Keratinocyte (primary cell): Measurements from ENCODE around the gene SORBS1. TPM values are rescaled to one million over a fixed set of nuclear protein-coding genes. Genes with fewer than 3 reads are reported as not detected.

ENCODE experiments used
- DNase-seq: peaks from one replicate; pipeline ENCODE4 v3.0.0-alpha.2; 2011; ENCODE audit warnings: low read depth, missing footprints, low spot score
- FAIRE-seq: peaks from 2 replicates; lab custom pipeline; 2011; peaks lifted over from hg19 to GRCh38; lab: Jason Lieb, UNC
- H2AFZ ChIP-seq: 2 replicates; pipeline ENCODE4 v1.6.0; 2012; ENCODE audit warnings: low read length, control low read depth, inconsistent platforms; ENCODE audit not compliant: control insufficient read depth
- H3K27ac ChIP-seq: 2 replicates; pipeline ENCODE4 v1.5.1; 2011; ENCODE audit warnings: low read length; ENCODE audit not compliant: control insufficient read depth, insufficient read depth
- H3K27me3 ChIP-seq: 3 replicates; pipeline ENCODE4 v1.6.0; 2011; ENCODE audit warnings: low read length; ENCODE audit not compliant: control insufficient read depth, insufficient read depth; ENCODE audit errors: extremely low read depth
- H3K36me3 ChIP-seq, 2 experiments: 2 replicates in 1 of 2; 3 replicates in 1 of 2; pipeline ENCODE4 v1.5.1; 2011; ENCODE audit warnings: low read length in 2 of 2, mild to moderate bottlenecking in 1 of 2; ENCODE audit not compliant: control insufficient read depth in 2 of 2, insufficient read depth in 2 of 2; ENCODE audit errors: extremely low read depth in 1 of 2
- H3K4me1 ChIP-seq: 3 replicates; pipeline ENCODE4 v1.5.1; 2011; ENCODE audit warnings: low read length; ENCODE audit not compliant: control insufficient read depth, insufficient read depth; ENCODE audit errors: extremely low read depth
- H3K4me2 ChIP-seq: 3 replicates; pipeline ENCODE4 v1.6.0; 2011; ENCODE audit warnings: low read depth, low read length; ENCODE audit not compliant: control insufficient read depth, insufficient read depth; ENCODE audit errors: extremely low read depth
- H3K4me3 ChIP-seq, 3 experiments: fragments of 200-600 bp in 1 of 3; sonication (generic) in 1 of 3; 2 replicates in 2 of 3; 3 replicates in 1 of 3; pipeline ENCODE4 v1.5.1; 2011 to 2016; ENCODE audit warnings: low read length in 3 of 3, mild to moderate bottlenecking in 3 of 3, control low read depth in 2 of 3, inconsistent platforms in 1 of 3, low read depth in 1 of 3, mixed read lengths in 1 of 3, mixed run types in 1 of 3, moderate library complexity in 1 of 3; ENCODE audit not compliant: control insufficient read depth in 2 of 3, insufficient read depth in 2 of 3; ENCODE audit errors: extremely low read depth in 1 of 3
- H3K79me2 ChIP-seq: 2 replicates; pipeline ENCODE4 v1.6.0; 2012; ENCODE audit warnings: low read length; ENCODE audit not compliant: control insufficient read depth, insufficient read depth
- H3K9ac ChIP-seq: 3 replicates; pipeline ENCODE4 v1.6.0; 2011; ENCODE audit warnings: low read length; ENCODE audit not compliant: control insufficient read depth, insufficient read depth; ENCODE audit errors: extremely low read depth
- H3K9me1 ChIP-seq: 3 replicates; pipeline ENCODE4 v1.6.0; 2011; ENCODE audit warnings: low read length; ENCODE audit not compliant: control insufficient read depth, insufficient read depth; ENCODE audit errors: extremely low read depth
- H3K9me3 ChIP-seq: 2 replicates; pipeline ENCODE4 v1.5.1; 2012; ENCODE audit warnings: low read depth, low read length; ENCODE audit not compliant: control insufficient read depth
- H4K20me1 ChIP-seq: 3 replicates; pipeline ENCODE4 v1.6.0; 2011; ENCODE audit warnings: low read length; ENCODE audit not compliant: control insufficient read depth, insufficient read depth; ENCODE audit errors: extremely low read depth
- EZH2 ChIP-seq: IDR thresholded peaks from one replicate; pipeline ENCODE4 v1.6.1; 2012; ENCODE audit warnings: inconsistent platforms, mild to moderate bottlenecking, low read length, moderate library complexity
- dilution Hi-C: fragments of 300-500 bp; cut with MboI; formaldehyde crosslinking; loops from one replicate; pipeline ENCODE4 v1.7.0; 2020; ENCODE audit warnings: low sequenced_read_pairs; ENCODE audit not compliant: extremely low pct_ligation_motif_present
- polyA plus RNA-seq, 5 experiments: library from polyadenylated mRNA; depleted of rRNA in 3 of 5; stranded (reverse) in 3 of 5; stranded (forward) in 1 of 5; unstranded in 1 of 5; fragments of >200 nt; gene quantifications; 1 replicate in 1 of 5; 2 replicates in 3 of 5; 3 replicates in 1 of 5; pipeline versions ENCODE4 v1.2.1 to v1.2.3, GENCODE V29; 2011 to 2012; ENCODE audit warnings: missing spikeins in 2 of 5, low read depth in 1 of 5, low replicate concordance in 1 of 5
- TF ChIP-seq, protein P1 (sequence below), 3 experiments: IDR thresholded peaks in 1 of 3; conservative IDR thresholded peaks in 1 of 3; optimal IDR thresholded peaks in 1 of 3; 2 replicates in 2 of 3; 3 replicates in 1 of 3; pipeline versions ENCODE3 to v1.5.1; 2011; ENCODE audit warnings: low read length in 3 of 3, mild to moderate bottlenecking in 3 of 3, moderate library complexity in 2 of 3, control low read depth in 1 of 3, inconsistent platforms in 1 of 3; ENCODE audit not compliant: insufficient read depth in 2 of 3; ENCODE audit errors: extremely low read depth in 1 of 3

The SORBS1 gene
- polyA plus RNA-seq, 1 donor (not counting 4 experiments of a cell fraction or from before 2014, with no cell fraction given), result 0.42 TPM

DNA sequence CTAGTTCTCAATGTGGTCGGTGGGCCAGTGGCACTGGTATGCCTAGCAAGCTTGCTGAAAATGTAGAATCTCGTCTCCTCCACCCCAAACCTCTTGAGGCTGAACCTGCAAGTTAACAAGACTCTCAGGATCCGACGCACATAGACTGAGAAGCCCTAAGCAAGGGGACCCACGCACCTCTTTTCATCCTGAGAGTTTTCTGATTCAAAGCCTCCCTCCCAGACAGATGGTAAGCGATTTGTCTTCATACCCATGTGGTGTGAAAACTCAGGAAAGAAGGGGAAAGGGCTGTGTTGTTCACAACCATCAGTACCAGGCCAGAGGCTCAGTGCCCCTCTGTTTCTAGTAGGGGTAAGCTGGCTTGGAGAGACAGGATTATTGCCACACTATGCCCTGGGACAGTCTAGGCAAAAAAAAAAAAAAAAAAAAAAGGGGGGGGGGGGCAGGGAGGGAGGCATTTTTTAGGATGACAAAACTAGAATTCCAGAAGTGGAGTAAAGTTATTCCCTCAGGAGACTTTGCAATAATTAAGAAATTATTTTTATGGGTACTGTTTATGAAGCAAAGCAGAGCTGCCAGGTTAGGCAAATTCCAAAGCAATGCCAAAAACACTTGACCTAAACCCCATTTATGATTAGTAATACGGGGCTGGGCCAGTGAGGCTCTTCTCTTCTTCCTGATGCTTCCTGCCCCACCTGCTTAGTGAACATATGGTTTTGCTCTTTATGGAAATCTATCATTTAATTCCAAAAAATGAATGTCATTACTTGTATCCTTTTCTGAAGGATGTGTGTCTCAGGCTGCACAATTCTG lies 152.8 kb downstream of the SORBS1 start:
- no peak overlapping the region for H3K4me3 ChIP-seq
- no peak overlapping the region for H2AFZ ChIP-seq
- FAIRE-seq, result no peak
- no peak overlapping the region for H3K9ac ChIP-seq
- no peak for TF ChIP-seq EZH2
- TF ChIP-seq, protein P1, sequence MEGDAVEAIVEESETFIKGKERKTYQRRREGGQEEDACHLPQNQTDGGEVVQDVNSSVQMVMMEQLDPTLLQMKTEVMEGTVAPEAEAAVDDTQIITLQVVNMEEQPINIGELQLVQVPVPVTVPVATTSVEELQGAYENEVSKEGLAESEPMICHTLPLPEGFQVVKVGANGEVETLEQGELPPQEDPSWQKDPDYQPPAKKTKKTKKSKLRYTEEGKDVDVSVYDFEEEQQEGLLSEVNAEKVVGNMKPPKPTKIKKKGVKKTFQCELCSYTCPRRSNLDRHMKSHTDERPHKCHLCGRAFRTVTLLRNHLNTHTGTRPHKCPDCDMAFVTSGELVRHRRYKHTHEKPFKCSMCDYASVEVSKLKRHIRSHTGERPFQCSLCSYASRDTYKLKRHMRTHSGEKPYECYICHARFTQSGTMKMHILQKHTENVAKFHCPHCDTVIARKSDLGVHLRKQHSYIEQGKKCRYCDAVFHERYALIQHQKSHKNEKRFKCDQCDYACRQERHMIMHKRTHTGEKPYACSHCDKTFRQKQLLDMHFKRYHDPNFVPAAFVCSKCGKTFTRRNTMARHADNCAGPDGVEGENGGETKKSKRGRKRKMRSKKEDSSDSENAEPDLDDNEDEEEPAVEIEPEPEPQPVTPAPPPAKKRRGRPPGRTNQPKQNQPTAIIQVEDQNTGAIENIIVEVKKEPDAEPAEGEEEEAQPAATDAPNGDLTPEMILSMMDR (optimal IDR thresholded peaks at IDR 0.05 in 1 of 3, IDR thresholded peaks at IDR 0.05 in 1 of 3, conservative IDR thresholded peaks at IDR 0.05 in 1 of 3; ENCODE audit: extremely low read depth in 1 of 3, insufficient read depth in 2 of 3, low read length in 3 of 3), result no peak
- H3K4me1 ChIP-seq, result no peaks in the 10 kb centered on the region
- H3K27me3 ChIP-seq, result no peaks in the 10 kb centered on the region
- no peaks in the 10 kb centered on the region for H4K20me1 ChIP-seq
- no peaks in the 10 kb centered on the region for H3K9me3 ChIP-seq
- no peak overlapping the region for H3K27ac ChIP-seq
- no peaks in the 10 kb centered on the region for H3K36me3 ChIP-seq
- no peak for DNase-seq
- no peak overlapping the region for H3K4me2 ChIP-seq
- no peaks in the 10 kb centered on the region for H3K79me2 ChIP-seq
- H3K9me1 ChIP-seq, result no peaks in the 10 kb centered on the region
- dilution Hi-C loops, result no loop called here

GRCh38 chr10:95407546-95407945 lies 153.6 kb downstream of the SORBS1 start:
- no peaks in the 10 kb centered on the region for H3K9me1 ChIP-seq
- no peak for DNase-seq
- H3K79me2 ChIP-seq, result no peaks in the 10 kb centered on the region
- no peaks in the 10 kb centered on the region for H3K4me1 ChIP-seq
- H3K4me2 ChIP-seq, result no peak overlapping the region
- no peaks in the 10 kb centered on the region for H4K20me1 ChIP-seq
- dilution Hi-C loops, result no loop called here
- no peak overlapping the region for H2AFZ ChIP-seq
- no peak for FAIRE-seq
- no peak overlapping the region for H3K4me3 ChIP-seq
- H3K9ac ChIP-seq, result no peak overlapping the region
- H3K9me3 ChIP-seq, result no peaks in the 10 kb centered on the region
- no peaks in the 10 kb centered on the region for H3K27me3 ChIP-seq
- H3K27ac ChIP-seq, result no peak overlapping the region
- TF ChIP-seq EZH2, result no peak
- TF ChIP-seq, protein P1 (optimal IDR thresholded peaks at IDR 0.05 in 1 of 3, IDR thresholded peaks at IDR 0.05 in 1 of 3, conservative IDR thresholded peaks at IDR 0.05 in 1 of 3; ENCODE audit: extremely low read depth in 1 of 3, insufficient read depth in 2 of 3, low read length in 3 of 3), result no peak
- H3K36me3 ChIP-seq, result no peaks in the 10 kb centered on the region
